Measurements from ENCODE around the gene GHR.

GHR gene

GRCh38 chr5:42628821-42629220, 205.6 kb downstream of the GHR start:
- H3K4me1 ChIP-seq, result peaks cover 0 to 14% (median 2%) of the 10 kb centered on the region in 10 experiments; a peak in 9 of 20 replicates
- no peak overlapping the region for H3K9ac ChIP-seq
- no peaks in the 10 kb centered on the region for H3K27me3 ChIP-seq
- H3K36me3 ChIP-seq, result no peaks in the 10 kb centered on the region
- peak overlapping the region in 3 of 11 experiments; percentile 7 to 11 (median 9); a peak in 3 of 22 replicates for H3K4me2 ChIP-seq
- H4K20me1 ChIP-seq, result no peaks in the 10 kb centered on the region
- no peak overlapping the region for H3K27ac ChIP-seq
- H3K9me3 ChIP-seq (replicated peaks in 1 of 11), result no peaks in the 10 kb centered on the region
- TF ChIP-seq Cebpa-rat (IDR thresholded peaks at IDR 0.05), result no peak
- no peak overlapping the region for H3K4me3 ChIP-seq

GRCh38 chr5:42629284-42629683, 206.0 kb downstream of the GHR start:
- no peak overlapping the region for H3K9ac ChIP-seq
- H3K36me3 ChIP-seq, result no peaks in the 10 kb centered on the region
- H3K4me2 ChIP-seq, result peak overlapping the region in 5 of 11 experiments; percentile 7 to 14 (median 11); a peak in 5 of 22 replicates
- no peaks in the 10 kb centered on the region for H4K20me1 ChIP-seq
- no peak overlapping the region for H3K4me3 ChIP-seq
- TF ChIP-seq Cebpa-rat (IDR thresholded peaks at IDR 0.05), result no peak
- peaks cover 0 to 14% (median 2%) of the 10 kb centered on the region in 10 experiments; a peak in 9 of 20 replicates for H3K4me1 ChIP-seq
- H3K9me3 ChIP-seq (replicated peaks in 1 of 11), result no peaks in the 10 kb centered on the region
- H3K27me3 ChIP-seq, result no peaks in the 10 kb centered on the region
- H3K27ac ChIP-seq, result no peak overlapping the region

- Histone ChIP-seq H3K9ac (no peak overlapping the region), H3K9me3 (replicated peaks in 1 of 11) (no peaks in the 10 kb centered on the region), H3K4me2 (no peak overlapping the region), H3K27me3 (no peaks in the 10 kb centered on the region), H3K36me3 (no peaks in the 10 kb centered on the region), H3K4me1 (peaks cover 0 to 14% (median 2%) of the 10 kb centered on the region in 10 experiments; a peak in 9 of 20 replicates), H3K4me3 (no peak overlapping the region), H3K27ac (no peak overlapping the region), H4K20me1 (no peaks in the 10 kb centered on the region)
- TF ChIP-seq Cebpa-rat (IDR thresholded peaks at IDR 0.05), result no peak
Measured at GRCh38 chr5:42631241-42631640, 208.0 kb downstream of the GHR start.

DNA sequence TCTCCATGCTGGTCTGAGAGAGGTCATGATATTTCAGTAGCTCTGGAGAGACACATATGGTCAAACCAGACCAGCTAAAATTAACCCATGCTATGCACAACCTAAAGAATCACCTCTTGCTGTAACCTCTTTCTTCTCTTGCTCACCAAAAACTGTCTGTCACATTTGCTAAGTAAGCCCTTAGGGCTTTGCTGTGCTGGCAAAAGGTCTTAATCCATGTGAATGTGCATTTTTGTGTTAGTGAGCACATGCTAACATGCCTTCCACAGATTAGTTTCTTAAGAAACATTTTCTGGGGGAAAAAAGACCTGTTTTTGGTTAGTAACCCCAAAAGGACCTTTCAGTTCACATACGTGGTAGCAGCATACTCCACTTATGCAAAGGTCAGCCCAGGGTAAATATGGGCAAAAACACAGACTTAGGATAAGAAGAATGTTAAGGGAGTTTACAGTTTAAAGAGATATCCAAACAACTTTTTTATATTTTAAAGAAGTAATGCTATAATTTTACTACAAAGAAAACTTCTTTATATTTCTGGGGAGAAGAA, 209.2 kb downstream of the GHR start:
- no peaks in the 10 kb centered on the region for H3K27me3 ChIP-seq
- H3K4me1 ChIP-seq, result peaks cover 0 to 14% (median 2%) of the 10 kb centered on the region in 10 experiments; a peak in 9 of 20 replicates
- no peaks in the 10 kb centered on the region for H3K36me3 ChIP-seq
- H3K27ac ChIP-seq, result no peak overlapping the region
- TF ChIP-seq Cebpa-rat (IDR thresholded peaks at IDR 0.05), result no peak
- H3K4me2 ChIP-seq, result no peak overlapping the region
- H3K4me3 ChIP-seq, result no peak overlapping the region
- H3K9me3 ChIP-seq (replicated peaks in 1 of 11), result no peaks in the 10 kb centered on the region
- no peak overlapping the region for H3K9ac ChIP-seq
- H4K20me1 ChIP-seq, result no peaks in the 10 kb centered on the region

DNA sequence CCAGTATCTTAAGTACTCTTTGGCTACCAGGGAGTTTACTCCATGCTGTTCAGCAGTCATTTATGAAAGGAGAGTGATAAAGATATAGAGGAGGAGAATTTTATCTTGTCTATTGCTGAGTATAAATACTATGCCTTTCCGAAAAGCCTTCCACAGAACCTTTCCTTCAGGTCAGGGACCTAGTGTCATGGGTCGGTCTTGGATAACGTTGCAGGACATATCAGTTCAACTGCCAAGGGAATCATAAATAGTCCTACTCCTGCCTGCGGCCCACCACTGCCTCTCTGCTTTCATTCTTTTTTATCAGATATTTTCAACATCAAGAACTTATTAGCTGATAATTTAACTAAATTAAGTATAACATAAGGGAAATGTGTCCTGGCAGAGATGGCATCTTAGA, 211.3 kb downstream of the GHR start:
- Histone ChIP-seq H3K4me1 (peaks cover 0 to 5% (median 0%) of the 10 kb centered on the region in 10 experiments; a peak in 3 of 20 replicates), H3K9me3 (replicated peaks in 1 of 11) (no peaks in the 10 kb centered on the region), H3K4me2 (no peak overlapping the region), H3K9ac (no peak overlapping the region), H3K27me3 (no peaks in the 10 kb centered on the region), H3K4me3 (no peak overlapping the region), H3K36me3 (no peaks in the 10 kb centered on the region), H3K27ac (no peak overlapping the region), H4K20me1 (no peaks in the 10 kb centered on the region)
- TF ChIP-seq Cebpa-rat (IDR thresholded peaks at IDR 0.05), result no peak

DNA sequence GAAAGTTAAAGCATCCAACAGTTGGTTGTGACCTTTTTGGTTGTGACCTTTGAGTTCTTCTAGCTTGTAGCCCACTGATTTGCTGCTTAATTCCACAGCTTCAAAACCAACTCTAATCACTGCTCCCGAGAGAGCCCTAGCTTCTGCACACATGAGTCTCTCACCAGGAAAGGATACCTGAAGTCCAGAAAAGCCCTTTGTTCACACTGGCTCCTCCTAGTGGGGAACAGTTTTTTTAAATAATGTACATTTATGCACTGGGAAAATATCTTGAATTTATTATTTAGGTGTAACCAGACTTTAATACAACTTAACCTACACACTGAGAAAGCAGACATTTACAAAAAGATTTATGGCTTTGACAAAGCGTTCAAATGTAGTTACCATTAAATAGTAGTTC, 213.2 kb downstream of the GHR start:
- TF ChIP-seq Cebpa-rat (IDR thresholded peaks at IDR 0.05), result no peak
- H3K4me3 ChIP-seq, result no peak overlapping the region
- H3K9ac ChIP-seq, result no peak overlapping the region
- no peaks in the 10 kb centered on the region for H4K20me1 ChIP-seq
- no peaks in the 10 kb centered on the region for H3K4me1 ChIP-seq
- H3K36me3 ChIP-seq, result no peaks in the 10 kb centered on the region
- no peaks in the 10 kb centered on the region for H3K27me3 ChIP-seq
- H3K9me3 ChIP-seq (replicated peaks in 1 of 11), result no peaks in the 10 kb centered on the region
- no peak overlapping the region for H3K27ac ChIP-seq
- H3K4me2 ChIP-seq, result no peak overlapping the region

DNA sequence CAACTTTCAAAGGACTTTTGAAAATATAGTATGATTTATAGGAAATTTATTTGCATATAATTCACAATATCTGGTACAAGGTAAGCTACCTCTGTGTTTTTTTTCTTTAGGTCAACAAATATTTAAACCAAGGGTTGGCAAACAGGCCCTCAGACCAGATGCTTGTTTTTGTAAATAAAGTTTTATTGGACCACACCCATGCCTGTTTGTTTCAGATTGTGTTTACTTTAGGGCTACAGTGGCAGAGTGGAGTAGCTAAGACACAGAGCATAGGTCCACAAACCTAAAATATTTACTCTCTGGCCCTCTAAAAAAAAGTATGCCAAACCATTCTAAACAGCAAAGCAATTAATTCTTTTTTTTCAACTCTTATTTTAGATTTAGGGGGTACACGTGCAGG, 213.7 kb downstream of the GHR start:
- no peak overlapping the region for H3K9ac ChIP-seq
- no peaks in the 10 kb centered on the region for H4K20me1 ChIP-seq
- no peaks in the 10 kb centered on the region for H3K36me3 ChIP-seq
- no peak overlapping the region for H3K4me2 ChIP-seq
- H3K4me1 ChIP-seq, result no peaks in the 10 kb centered on the region
- no peak for TF ChIP-seq Cebpa-rat (IDR thresholded peaks at IDR 0.05)
- H3K27ac ChIP-seq, result no peak overlapping the region
- H3K4me3 ChIP-seq, result no peak overlapping the region
- H3K27me3 ChIP-seq, result no peaks in the 10 kb centered on the region
- no peaks in the 10 kb centered on the region for H3K9me3 ChIP-seq (replicated peaks in 1 of 11)

- H3K9me3 ChIP-seq (replicated peaks in 1 of 11), result no peaks in the 10 kb centered on the region
- no peak overlapping the region for H3K27ac ChIP-seq
- no peaks in the 10 kb centered on the region for H4K20me1 ChIP-seq
- no peak overlapping the region for H3K4me2 ChIP-seq
- H3K36me3 ChIP-seq, result no peaks in the 10 kb centered on the region
- H3K4me3 ChIP-seq, result no peak overlapping the region
- no peaks in the 10 kb centered on the region for H3K27me3 ChIP-seq
- no peak overlapping the region for H3K9ac ChIP-seq
- no peaks in the 10 kb centered on the region for H3K4me1 ChIP-seq
- no peak for TF ChIP-seq Cebpa-rat (IDR thresholded peaks at IDR 0.05)
Measured at GRCh38 chr5:42638972-42639371, 215.7 kb downstream of the GHR start.

DNA sequence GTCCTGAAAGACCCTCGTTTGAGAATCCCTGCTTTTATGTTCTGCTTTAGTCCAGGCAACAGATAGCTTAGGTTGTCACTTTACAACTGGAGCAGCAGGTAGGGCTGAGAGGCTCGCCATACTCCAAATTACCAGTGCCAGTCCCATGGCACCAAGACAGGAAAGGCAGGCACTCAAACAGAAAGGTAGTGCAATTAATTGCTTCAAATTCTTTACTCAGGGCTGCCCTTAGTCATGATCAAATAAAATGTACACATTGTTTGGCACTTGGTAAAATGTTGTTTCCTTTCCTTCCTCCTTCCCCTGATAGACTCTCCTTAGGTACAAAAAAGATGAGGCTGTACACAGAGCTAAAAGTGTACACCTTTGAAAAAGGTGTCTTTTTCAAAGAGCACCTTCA, 217.6 kb downstream of the GHR start:
- H3K4me2 ChIP-seq, result no peak overlapping the region
- H3K27me3 ChIP-seq, result no peaks in the 10 kb centered on the region
- no peaks in the 10 kb centered on the region for H3K36me3 ChIP-seq
- H3K4me3 ChIP-seq, result no peak overlapping the region
- no peaks in the 10 kb centered on the region for H3K4me1 ChIP-seq
- no peaks in the 10 kb centered on the region for H3K9me3 ChIP-seq (replicated peaks in 1 of 11)
- TF ChIP-seq Cebpa-rat (IDR thresholded peaks at IDR 0.05), result no peak
- no peak overlapping the region for H3K27ac ChIP-seq
- no peaks in the 10 kb centered on the region for H4K20me1 ChIP-seq
- H3K9ac ChIP-seq, result no peak overlapping the region

DNA sequence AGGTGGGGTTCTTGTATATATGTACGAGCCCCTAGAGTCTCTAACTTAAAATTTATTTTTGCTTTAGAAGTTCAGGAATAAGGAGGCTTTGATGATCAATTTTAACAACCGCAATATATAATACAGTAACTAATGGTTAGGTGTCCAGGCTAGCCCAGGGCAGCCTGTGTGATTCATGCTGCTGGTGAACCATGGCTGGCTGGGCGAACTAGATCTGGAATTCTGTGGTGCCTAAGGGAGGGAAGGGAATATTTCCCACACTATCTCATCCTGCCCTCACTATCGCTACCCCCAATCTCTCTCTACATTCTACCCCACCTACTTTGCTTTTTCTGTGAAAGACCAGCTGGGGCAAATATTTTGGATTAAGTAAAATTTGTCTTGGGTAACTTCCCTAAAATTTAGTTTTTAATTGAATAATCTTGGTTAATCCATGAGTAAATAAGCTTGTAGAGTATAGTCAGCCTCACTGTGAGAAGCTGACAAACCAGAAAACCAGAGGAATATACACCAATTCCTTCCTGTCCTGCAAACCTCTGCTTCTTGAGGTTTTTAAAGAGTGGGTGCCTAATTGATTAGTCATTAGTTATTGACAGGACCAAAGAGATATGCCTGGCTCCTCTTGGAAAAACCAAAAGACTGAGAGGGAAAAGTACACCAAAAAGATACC, 218.2 kb downstream of the GHR start:
- no peak overlapping the region for H3K27ac ChIP-seq
- no peaks in the 10 kb centered on the region for H4K20me1 ChIP-seq
- no peak overlapping the region for H3K4me2 ChIP-seq
- no peaks in the 10 kb centered on the region for H3K36me3 ChIP-seq
- H3K9ac ChIP-seq, result no peak overlapping the region
- H3K9me3 ChIP-seq (replicated peaks in 1 of 11), result no peaks in the 10 kb centered on the region
- no peaks in the 10 kb centered on the region for H3K27me3 ChIP-seq
- TF ChIP-seq Cebpa-rat (IDR thresholded peaks at IDR 0.05), result no peak
- no peak overlapping the region for H3K4me3 ChIP-seq
- H3K4me1 ChIP-seq, result no peaks in the 10 kb centered on the region

Data from BLaER1 treated with 17β-estradiol and CSF1 and Interleukin-3, amounts not matched to agents 10 nM and 100 nM (cell line).